ENCODE measurements around the gene CSRNP3.

DNA sequence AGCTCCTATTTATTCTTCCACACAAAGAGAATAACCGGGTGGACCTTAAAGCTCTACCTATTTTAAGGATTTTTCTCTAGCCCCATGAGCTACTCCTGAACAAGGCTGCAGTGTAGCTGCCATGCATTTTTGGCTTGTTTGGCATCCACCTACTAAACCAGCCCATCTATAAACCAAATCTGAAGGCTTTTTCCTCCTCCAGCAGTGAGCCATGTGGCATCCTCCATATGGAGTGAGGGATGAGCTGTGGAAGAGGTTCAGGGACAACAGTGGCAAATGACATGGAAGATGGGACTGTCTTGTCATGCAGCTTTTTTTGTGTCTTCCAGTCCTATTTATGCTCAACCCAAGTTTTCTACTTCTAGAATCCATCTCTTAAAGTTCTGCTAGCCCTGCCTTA lies 224.3 kb downstream of the CSRNP3 start:
- TF ChIP-seq, protein P1, sequence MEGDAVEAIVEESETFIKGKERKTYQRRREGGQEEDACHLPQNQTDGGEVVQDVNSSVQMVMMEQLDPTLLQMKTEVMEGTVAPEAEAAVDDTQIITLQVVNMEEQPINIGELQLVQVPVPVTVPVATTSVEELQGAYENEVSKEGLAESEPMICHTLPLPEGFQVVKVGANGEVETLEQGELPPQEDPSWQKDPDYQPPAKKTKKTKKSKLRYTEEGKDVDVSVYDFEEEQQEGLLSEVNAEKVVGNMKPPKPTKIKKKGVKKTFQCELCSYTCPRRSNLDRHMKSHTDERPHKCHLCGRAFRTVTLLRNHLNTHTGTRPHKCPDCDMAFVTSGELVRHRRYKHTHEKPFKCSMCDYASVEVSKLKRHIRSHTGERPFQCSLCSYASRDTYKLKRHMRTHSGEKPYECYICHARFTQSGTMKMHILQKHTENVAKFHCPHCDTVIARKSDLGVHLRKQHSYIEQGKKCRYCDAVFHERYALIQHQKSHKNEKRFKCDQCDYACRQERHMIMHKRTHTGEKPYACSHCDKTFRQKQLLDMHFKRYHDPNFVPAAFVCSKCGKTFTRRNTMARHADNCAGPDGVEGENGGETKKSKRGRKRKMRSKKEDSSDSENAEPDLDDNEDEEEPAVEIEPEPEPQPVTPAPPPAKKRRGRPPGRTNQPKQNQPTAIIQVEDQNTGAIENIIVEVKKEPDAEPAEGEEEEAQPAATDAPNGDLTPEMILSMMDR (IDR thresholded peaks at IDR 0.05): no peak
- TF ChIP-seq POLR2A (IDR thresholded peaks at IDR 0.05): no peak
